OCI-LY7 (cell line): ENCODE data around the gene CELSR3.

Experiments used
- CTCF ChIP-seq: fragments of 200-600 bp; sonication (generic); conservative IDR thresholded peaks from 2 replicates; pipeline ENCODE4 v1.5.1; 2014; ENCODE audit warnings: mild to moderate bottlenecking, antibody characterized with exemption, low read length, moderate library complexity, mixed read lengths
- EZH2phosphoT487 ChIP-seq: fragments of 200-600 bp; sonication (generic); IDR thresholded peaks from 2 replicates; pipeline ENCODE4 v1.6.1; 2018; ENCODE audit warnings: low read depth, borderline replicate concordance, mild to moderate bottlenecking, mixed run types, antibody characterized with exemption, low read length, moderate library complexity, mixed read lengths

GRCh38 chr3:48688737-48689075, 26.0 kb upstream of the CELSR3 start:
- no peak for TF ChIP-seq CTCF
- no peak for TF ChIP-seq EZH2phosphoT487
